ENCODE data around the gene MARCO. TPM values are rescaled to one million over a fixed set of nuclear protein-coding genes. Genes with fewer than 3 reads are reported as not detected.

MARCO gene
- total and polyA plus RNA-seq, 10 of the 15 experiments (the other 5 are each of a cell fraction or from before 2014, with no cell fraction given) = 0.13 to 0.67 (median 0.32) TPM; not detected in 5

DNA sequence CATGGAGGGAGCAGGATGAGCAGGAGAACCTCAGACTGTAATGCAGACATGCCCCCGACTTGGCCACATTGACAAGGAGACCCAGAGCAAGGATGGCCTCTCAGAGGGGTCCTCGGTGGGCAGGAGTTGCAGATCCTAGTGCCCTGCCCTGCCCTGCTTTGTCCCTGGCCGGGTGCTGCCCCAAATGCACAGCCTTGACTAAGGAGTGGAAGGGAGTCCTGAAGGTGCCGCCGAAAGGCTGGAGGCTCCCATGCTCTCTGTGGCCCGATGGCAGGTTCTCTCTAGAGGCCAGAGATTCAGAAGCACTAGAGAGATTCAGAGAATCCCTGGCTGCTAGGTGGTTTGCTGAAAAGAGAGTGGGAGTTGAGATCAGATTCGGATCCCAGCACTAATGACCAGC is 64.4 kb downstream of the MARCO start (continued):
- no peak for TF ChIP-seq HCFC1 (IDR thresholded peaks at IDR 0.05; ENCODE audit: low read length)
- no peak for TF ChIP-seq MTA2 (IDR thresholded peaks at IDR 0.05; ENCODE audit: low read depth)
- TF ChIP-seq E4F1 (IDR thresholded peaks at IDR 0.05; ENCODE audit: borderline replicate concordance, partially characterized antibody) = no peak
- no peak for TF ChIP-seq ZNF217 (IDR thresholded peaks at IDR 0.05)
- TF ChIP-seq BCL3 (IDR thresholded peaks at IDR 0.05; ENCODE audit: borderline replicate concordance, insufficient read depth, low read depth, low read length, poor library complexity, severe bottlenecking) = no peak
- TF ChIP-seq SRF (IDR thresholded peaks at IDR 0.05; ENCODE audit: low read depth in 2 of 2, low read length in 2 of 2) = no peak
- TF ChIP-seq, protein P1, sequence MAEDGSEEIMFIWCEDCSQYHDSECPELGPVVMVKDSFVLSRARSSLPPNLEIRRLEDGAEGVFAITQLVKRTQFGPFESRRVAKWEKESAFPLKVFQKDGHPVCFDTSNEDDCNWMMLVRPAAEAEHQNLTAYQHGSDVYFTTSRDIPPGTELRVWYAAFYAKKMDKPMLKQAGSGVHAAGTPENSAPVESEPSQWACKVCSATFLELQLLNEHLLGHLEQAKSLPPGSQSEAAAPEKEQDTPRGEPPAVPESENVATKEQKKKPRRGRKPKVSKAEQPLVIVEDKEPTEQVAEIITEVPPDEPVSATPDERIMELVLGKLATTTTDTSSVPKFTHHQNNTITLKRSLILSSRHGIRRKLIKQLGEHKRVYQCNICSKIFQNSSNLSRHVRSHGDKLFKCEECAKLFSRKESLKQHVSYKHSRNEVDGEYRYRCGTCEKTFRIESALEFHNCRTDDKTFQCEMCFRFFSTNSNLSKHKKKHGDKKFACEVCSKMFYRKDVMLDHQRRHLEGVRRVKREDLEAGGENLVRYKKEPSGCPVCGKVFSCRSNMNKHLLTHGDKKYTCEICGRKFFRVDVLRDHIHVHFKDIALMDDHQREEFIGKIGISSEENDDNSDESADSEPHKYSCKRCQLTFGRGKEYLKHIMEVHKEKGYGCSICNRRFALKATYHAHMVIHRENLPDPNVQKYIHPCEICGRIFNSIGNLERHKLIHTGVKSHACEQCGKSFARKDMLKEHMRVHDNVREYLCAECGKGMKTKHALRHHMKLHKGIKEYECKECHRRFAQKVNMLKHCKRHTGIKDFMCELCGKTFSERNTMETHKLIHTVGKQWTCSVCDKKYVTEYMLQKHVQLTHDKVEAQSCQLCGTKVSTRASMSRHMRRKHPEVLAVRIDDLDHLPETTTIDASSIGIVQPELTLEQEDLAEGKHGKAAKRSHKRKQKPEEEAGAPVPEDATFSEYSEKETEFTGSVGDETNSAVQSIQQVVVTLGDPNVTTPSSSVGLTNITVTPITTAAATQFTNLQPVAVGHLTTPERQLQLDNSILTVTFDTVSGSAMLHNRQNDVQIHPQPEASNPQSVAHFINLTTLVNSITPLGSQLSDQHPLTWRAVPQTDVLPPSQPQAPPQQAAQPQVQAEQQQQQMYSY (CRISPR knock-in tag; IDR thresholded peaks at IDR 0.05) = no peak
- TF ChIP-seq PAX5 (IDR thresholded peaks at IDR 0.05; ENCODE audit: borderline replicate concordance, low read depth, low read length) = no peak
- TF ChIP-seq RUNX3 (IDR thresholded peaks at IDR 0.05; ENCODE audit: low read length) = no peak
- no peak for TF ChIP-seq NFXL1 (IDR thresholded peaks at IDR 0.05; ENCODE audit: borderline replicate concordance)
- TF ChIP-seq ZNF207 (IDR thresholded peaks at IDR 0.05; ENCODE audit: borderline replicate concordance) = no peak
- TF ChIP-seq FOXK2 (IDR thresholded peaks at IDR 0.05) = no peak
